SKM-1 (cell line): ENCODE data around the gene CD8B.
"Not testable (repeated sequence)": the region's sequence is repeated elsewhere in the genome, so short reads cannot be mapped to it uniquely, and the experiment has no call there.

Experiments used
- DNase-seq: peaks from one replicate; lab custom pipeline; 2025; ENCODE audit not compliant: unreplicated experiment; lab: John Stamatoyannopoulos, UW

Gene CD8B

GRCh38 chr2:86836915-86837695 lies 24.6 kb downstream of the CD8B start:
- peak; percentile 42 for DNase-seq

GRCh38 chr2:86835548-86835889 lies 26.2 kb downstream of the CD8B start:
- not testable (repeated sequence) for DNase-seq

GRCh38 chr2:86833315-86833714 lies 28.4 kb downstream of the CD8B start:
- DNase-seq, result no peak

- no peak for DNase-seq
Measured at GRCh38 chr2:86832334-86833096, 29.2 kb downstream of the CD8B start.

GRCh38 chr2:86831537-86831936 lies 30.1 kb downstream of the CD8B start:
- no peak for DNase-seq

GRCh38 chr2:86826951-86827350 lies 34.7 kb downstream of the CD8B start:
- no peak for DNase-seq

GRCh38 chr2:86825693-86826381 lies 35.8 kb downstream of the CD8B start:
- no peak for DNase-seq

- DNase-seq, result no peak
Measured at GRCh38 chr2:86825036-86825692, 36.5 kb downstream of the CD8B start.

- no peak for DNase-seq
Measured at GRCh38 chr2:86822668-86823345, 38.9 kb downstream of the CD8B start.

- no peak for DNase-seq
Measured at GRCh38 chr2:86821842-86822241, 39.8 kb downstream of the CD8B start.

GRCh38 chr2:86821306-86821705 lies 40.4 kb downstream of the CD8B start:
- no peak for DNase-seq

GRCh38 chr2:86818957-86819356 lies 42.7 kb downstream of the CD8B start:
- DNase-seq, result no peak

- DNase-seq, result no peak
Measured at GRCh38 chr2:86818114-86818801, 43.4 kb downstream of the CD8B start.

- DNase-seq, result no peak
Measured at GRCh38 chr2:86815611-86816010, 46.1 kb downstream of the CD8B start.

GRCh38 chr2:86809481-86810121 lies 52.1 kb downstream of the CD8B start:
- no peak for DNase-seq

- DNase-seq, result peak; percentile 93
Measured at GRCh38 chr2:86808315-86809161, 53.1 kb downstream of the CD8B start.

GRCh38 chr2:86807468-86808275 lies 54.0 kb downstream of the CD8B start:
- DNase-seq, result no peak

- no peak for DNase-seq
Measured at GRCh38 chr2:86807133-86807467, 54.6 kb downstream of the CD8B start.
